HepG2 (cell line): ENCODE results near the gene BBS1.

Source experiments
- ARNT2 ChIP-seq: sonication (generic); formaldehyde crosslinking; IDR thresholded peaks from 2 replicates; pipeline ENCODE4 v1.8.0; 2022; ENCODE audit warnings: mild to moderate bottlenecking, low read depth, missing genetic modification reagents, moderate library complexity
- JUND ChIP-seq: sonication (generic); formaldehyde crosslinking; IDR thresholded peaks from 2 replicates; pipeline ENCODE4 v1.8.0; 2022; ENCODE audit warnings: mild to moderate bottlenecking, missing genetic modification reagents
- MEIS1 ChIP-seq: sonication (generic); formaldehyde crosslinking; IDR thresholded peaks from 2 replicates; pipeline ENCODE4 v1.9.0; 2021; ENCODE audit warnings: mild to moderate bottlenecking, missing genetic modification reagents, moderate library complexity, borderline replicate concordance
- POLR2AphosphoS5 ChIP-seq: IDR thresholded peaks from 2 replicates; pipeline ENCODE4 v1.6.1; 2012; ENCODE audit warnings: low read depth, low read length
- RNF2 ChIP-seq: fragments of 450-650 bp; conservative IDR thresholded peaks from 2 replicates; pipeline ENCODE4 v1.6.1; 2016; ENCODE audit warnings: low read depth
- SALL1 ChIP-seq: sonication (generic); formaldehyde crosslinking; IDR thresholded peaks from 2 replicates; pipeline ENCODE4 v1.8.0; 2022; ENCODE audit warnings: mild to moderate bottlenecking, missing genetic modification reagents
- XRCC5 ChIP-seq: fragments of 200-400 bp; formaldehyde crosslinking; optimal IDR thresholded peaks from 2 replicates; pipeline ENCODE3; 2017; ENCODE audit warnings: mild to moderate bottlenecking, low read length
- ZNF776 ChIP-seq: sonication (generic); formaldehyde crosslinking; IDR thresholded peaks from 2 replicates; pipeline ENCODE4 v1.4.0; 2020; ENCODE audit warnings: mild to moderate bottlenecking, missing genetic modification reagents
- ZNF83 ChIP-seq: sonication (generic); formaldehyde crosslinking; IDR thresholded peaks from 2 replicates; pipeline ENCODE4 v1.4.0; 2020; ENCODE audit warnings: missing genetic modification reagents, mild to moderate bottlenecking, borderline replicate concordance
- TF ChIP-seq, protein P1 (sequence below): sonication (generic); formaldehyde crosslinking; IDR thresholded peaks from 2 replicates; pipeline ENCODE4 v1.5.0; 2020; ENCODE audit warnings: mild to moderate bottlenecking, missing genetic modification reagents, moderate library complexity
- TF ChIP-seq, protein P2 (sequence below): sonication (generic); formaldehyde crosslinking; IDR thresholded peaks from 2 replicates; pipeline ENCODE4 v1.8.0; 2022; ENCODE audit warnings: low read depth, missing genetic modification reagents
- TF ChIP-seq, protein P3 (sequence below): sonication (generic); formaldehyde crosslinking; IDR thresholded peaks from 2 replicates; pipeline ENCODE4 v1.9.0; 2021; ENCODE audit warnings: missing genetic modification reagents, mild to moderate bottlenecking, borderline replicate concordance
- TF ChIP-seq, protein P4 (sequence below): sonication (generic); formaldehyde crosslinking; IDR thresholded peaks from 2 replicates; pipeline ENCODE4 v1.4.0; 2020; ENCODE audit warnings: missing genetic modification reagents

DNA sequence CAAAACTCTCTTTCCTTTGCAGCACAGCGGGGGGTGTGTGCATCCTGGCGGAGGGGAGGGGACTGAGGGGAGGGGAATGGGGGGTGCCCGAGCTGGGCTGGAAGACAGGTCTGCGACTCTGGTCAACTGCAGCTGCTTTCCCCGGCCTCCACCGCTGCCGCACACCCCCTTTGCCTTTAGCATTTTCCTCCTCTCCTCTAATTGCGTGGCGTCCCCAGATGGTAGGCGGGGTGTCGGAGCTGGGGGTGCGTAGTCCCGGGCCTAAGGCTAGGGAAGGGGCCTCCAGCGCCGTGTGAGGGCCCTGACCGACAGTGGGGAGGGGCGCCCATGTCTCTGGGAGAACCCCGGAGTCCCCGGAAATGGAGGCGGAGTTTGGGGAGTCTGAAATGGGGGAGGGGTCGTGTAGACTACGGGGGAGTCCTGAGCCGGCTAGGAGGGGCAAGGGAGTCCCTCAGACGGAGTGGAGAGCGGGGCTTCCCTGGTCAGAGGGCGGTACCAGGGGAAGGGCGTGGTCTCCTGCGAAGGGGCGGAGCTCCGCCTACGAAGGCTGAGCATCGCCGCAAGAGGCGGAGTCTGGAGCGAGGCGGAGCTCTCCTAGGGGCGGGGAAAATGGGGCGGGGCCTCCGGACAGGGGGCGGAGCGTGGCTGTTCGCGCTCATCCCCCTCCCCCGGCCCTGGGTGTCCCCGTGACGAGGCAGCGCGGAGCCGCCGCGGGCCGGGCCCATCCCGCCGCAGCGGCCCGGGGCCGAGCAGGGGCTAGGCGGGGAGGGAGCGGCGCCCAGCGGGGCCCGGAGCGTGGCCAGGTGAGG lies 44.0 kb upstream of the BBS1 start, which contains the start of gene PELI3:
- TF ChIP-seq SALL1 (CRISPR knock-in tag) (peak; percentile 40; the same call in 1 of the 2 replicates), ZNF776 (CRISPR knock-in tag) (0 out of 2 replicates have a peak, but pooled peaks have one; percentile 35), MEIS1 (no peak), JUND (CRISPR knock-in tag) (no peak), RNF2 (no peak), ZNF83 (CRISPR knock-in tag) (no peak), ARNT2 (CRISPR knock-in tag) (no peak; the same call in 1 of the 2 replicates), XRCC5 (no peak), POLR2AphosphoS5 (peak; percentile 51)
- TF ChIP-seq, protein P1, sequence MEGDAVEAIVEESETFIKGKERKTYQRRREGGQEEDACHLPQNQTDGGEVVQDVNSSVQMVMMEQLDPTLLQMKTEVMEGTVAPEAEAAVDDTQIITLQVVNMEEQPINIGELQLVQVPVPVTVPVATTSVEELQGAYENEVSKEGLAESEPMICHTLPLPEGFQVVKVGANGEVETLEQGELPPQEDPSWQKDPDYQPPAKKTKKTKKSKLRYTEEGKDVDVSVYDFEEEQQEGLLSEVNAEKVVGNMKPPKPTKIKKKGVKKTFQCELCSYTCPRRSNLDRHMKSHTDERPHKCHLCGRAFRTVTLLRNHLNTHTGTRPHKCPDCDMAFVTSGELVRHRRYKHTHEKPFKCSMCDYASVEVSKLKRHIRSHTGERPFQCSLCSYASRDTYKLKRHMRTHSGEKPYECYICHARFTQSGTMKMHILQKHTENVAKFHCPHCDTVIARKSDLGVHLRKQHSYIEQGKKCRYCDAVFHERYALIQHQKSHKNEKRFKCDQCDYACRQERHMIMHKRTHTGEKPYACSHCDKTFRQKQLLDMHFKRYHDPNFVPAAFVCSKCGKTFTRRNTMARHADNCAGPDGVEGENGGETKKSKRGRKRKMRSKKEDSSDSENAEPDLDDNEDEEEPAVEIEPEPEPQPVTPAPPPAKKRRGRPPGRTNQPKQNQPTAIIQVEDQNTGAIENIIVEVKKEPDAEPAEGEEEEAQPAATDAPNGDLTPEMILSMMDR (CRISPR knock-in tag) = no peak
- TF ChIP-seq, protein P2, sequence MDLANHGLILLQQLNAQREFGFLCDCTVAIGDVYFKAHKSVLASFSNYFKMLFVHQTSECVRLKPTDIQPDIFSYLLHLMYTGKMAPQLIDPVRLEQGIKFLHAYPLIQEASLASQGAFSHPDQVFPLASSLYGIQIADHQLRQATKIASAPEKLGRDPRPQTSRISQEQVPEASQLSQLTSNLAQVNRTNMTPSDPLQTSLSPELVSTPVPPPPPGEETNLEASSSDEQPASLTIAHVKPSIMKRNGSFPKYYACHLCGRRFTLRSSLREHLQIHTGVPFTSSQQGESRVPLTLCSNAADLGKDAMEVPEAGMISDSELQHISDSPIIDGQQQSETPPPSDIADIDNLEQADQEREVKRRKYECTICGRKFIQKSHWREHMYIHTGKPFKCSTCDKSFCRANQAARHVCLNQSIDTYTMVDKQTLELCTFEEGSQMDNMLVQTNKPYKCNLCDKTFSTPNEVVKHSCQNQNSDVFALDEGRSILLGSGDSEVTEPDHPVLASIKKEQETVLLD (CRISPR knock-in tag) = no peak
- TF ChIP-seq, protein P3, sequence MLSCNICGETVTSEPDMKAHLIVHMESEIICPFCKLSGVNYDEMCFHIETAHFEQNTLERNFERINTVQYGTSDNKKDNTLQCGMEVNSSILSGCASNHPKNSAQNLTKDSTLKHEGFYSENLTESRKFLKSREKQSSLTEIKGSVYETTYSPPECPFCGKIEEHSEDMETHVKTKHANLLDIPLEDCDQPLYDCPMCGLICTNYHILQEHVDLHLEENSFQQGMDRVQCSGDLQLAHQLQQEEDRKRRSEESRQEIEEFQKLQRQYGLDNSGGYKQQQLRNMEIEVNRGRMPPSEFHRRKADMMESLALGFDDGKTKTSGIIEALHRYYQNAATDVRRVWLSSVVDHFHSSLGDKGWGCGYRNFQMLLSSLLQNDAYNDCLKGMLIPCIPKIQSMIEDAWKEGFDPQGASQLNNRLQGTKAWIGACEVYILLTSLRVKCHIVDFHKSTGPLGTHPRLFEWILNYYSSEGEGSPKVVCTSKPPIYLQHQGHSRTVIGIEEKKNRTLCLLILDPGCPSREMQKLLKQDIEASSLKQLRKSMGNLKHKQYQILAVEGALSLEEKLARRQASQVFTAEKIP (CRISPR knock-in tag) = no peak
- TF ChIP-seq, protein P4, sequence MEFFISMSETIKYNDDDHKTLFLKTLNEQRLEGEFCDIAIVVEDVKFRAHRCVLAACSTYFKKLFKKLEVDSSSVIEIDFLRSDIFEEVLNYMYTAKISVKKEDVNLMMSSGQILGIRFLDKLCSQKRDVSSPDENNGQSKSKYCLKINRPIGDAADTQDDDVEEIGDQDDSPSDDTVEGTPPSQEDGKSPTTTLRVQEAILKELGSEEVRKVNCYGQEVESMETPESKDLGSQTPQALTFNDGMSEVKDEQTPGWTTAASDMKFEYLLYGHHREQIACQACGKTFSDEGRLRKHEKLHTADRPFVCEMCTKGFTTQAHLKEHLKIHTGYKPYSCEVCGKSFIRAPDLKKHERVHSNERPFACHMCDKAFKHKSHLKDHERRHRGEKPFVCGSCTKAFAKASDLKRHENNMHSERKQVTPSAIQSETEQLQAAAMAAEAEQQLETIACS (CRISPR knock-in tag) = no peak
